ENCODE measurements around the gene LRRFIP2. TPM values are rescaled to one million over a fixed set of nuclear protein-coding genes. Genes with fewer than 3 reads are reported as not detected.

The LRRFIP2 gene
- total RNA-seq, 1 donor from 2014 or later = 36.7 TPM

DNA sequence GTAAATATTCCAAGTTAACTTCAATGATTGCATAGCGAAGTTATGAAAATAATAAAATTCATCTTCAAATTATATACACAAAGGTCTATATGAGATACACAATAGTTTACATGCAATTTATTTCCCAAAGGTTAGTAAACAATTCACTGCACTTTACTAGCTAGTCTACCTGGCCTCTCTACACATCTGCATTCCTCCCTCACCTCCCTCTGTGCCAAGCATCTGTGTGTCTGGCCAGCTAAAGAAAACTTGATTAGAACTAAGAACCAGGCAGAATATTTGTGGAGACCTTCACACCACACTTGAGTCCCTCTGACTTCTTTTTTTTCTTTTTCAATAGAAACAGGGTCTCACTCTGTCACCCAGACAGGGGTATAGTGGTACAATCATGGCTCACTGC, 61.4 kb downstream of the LRRFIP2 start:
- no peaks in the 10 kb centered on the region for H4K20me1 ChIP-seq (ENCODE audit: low read depth)
- no peaks in the 10 kb centered on the region for H3K9me3 ChIP-seq (ENCODE audit: low read depth)
- H3F3A ChIP-seq (ENCODE audit: low read depth) = no peaks in the 10 kb centered on the region
- H3K79me2 ChIP-seq (ENCODE audit: low read depth) = no peaks in the 10 kb centered on the region
- no peak overlapping the region for H3K9ac ChIP-seq
- no peak for DNase-seq (ENCODE audit: low spot score)
- H2AFZ ChIP-seq (replicated peaks) = no peak overlapping the region
- H3K36me3 Mint-ChIP-seq = peaks cover 5% of the 10 kb centered on the region
- H3K4me1 Mint-ChIP-seq = no peaks in the 10 kb centered on the region
- no peaks in the 10 kb centered on the region for H3K27me3 Mint-ChIP-seq (ENCODE audit: insufficient read depth, low read depth)
- H3K27me3 ChIP-seq = no peaks in the 10 kb centered on the region
- H3K4me2 ChIP-seq = no peak overlapping the region
- no peak overlapping the region for H3K4me3 ChIP-seq
- no peak for TF ChIP-seq EZH2 (IDR thresholded peaks at IDR 0.05)
- TF ChIP-seq EZH2phosphoT487 (IDR thresholded peaks at IDR 0.05) = no peak
- TF ChIP-seq, protein P1, sequence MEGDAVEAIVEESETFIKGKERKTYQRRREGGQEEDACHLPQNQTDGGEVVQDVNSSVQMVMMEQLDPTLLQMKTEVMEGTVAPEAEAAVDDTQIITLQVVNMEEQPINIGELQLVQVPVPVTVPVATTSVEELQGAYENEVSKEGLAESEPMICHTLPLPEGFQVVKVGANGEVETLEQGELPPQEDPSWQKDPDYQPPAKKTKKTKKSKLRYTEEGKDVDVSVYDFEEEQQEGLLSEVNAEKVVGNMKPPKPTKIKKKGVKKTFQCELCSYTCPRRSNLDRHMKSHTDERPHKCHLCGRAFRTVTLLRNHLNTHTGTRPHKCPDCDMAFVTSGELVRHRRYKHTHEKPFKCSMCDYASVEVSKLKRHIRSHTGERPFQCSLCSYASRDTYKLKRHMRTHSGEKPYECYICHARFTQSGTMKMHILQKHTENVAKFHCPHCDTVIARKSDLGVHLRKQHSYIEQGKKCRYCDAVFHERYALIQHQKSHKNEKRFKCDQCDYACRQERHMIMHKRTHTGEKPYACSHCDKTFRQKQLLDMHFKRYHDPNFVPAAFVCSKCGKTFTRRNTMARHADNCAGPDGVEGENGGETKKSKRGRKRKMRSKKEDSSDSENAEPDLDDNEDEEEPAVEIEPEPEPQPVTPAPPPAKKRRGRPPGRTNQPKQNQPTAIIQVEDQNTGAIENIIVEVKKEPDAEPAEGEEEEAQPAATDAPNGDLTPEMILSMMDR (IDR thresholded peaks at IDR 0.05) = no peak
- H3K9me3 Mint-ChIP-seq = no peaks in the 10 kb centered on the region
- H3K36me3 ChIP-seq = no peaks in the 10 kb centered on the region
- H3K27ac Mint-ChIP-seq = no peak overlapping the region
- no peak overlapping the region for H3K27ac ChIP-seq
- H3K4me1 ChIP-seq = no peaks in the 10 kb centered on the region
- no peak overlapping the region for H3K4me3 Mint-ChIP-seq

DNA sequence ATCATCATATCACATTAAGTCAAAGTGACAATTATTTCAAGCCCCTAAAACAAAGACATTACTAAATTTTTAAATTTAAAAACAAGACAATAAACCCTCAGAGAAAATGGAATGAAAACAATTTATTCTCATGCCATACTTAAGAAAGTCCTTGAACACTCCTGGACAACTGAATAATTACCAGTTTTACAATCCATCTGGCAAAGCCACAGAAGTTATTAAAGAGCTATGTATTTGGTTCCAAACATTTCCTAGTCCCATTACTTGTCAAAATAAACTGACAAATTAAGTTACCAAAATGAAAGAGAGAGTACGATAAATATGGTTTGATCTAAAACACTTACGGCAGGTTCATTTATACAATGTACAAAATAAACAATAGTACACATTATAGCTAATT, 63.2 kb downstream of the LRRFIP2 start:
- DNase-seq (ENCODE audit: low spot score) = no peak
- no peaks in the 10 kb centered on the region for H3F3A ChIP-seq (ENCODE audit: low read depth)
- peaks cover 5% of the 10 kb centered on the region for H3K36me3 Mint-ChIP-seq
- H3K4me1 Mint-ChIP-seq = no peaks in the 10 kb centered on the region
- no peak overlapping the region for H2AFZ ChIP-seq (replicated peaks)
- no peaks in the 10 kb centered on the region for H3K27me3 Mint-ChIP-seq (ENCODE audit: insufficient read depth, low read depth)
- H3K36me3 ChIP-seq = no peaks in the 10 kb centered on the region
- no peak overlapping the region for H3K9ac ChIP-seq
- H3K27ac Mint-ChIP-seq = no peak overlapping the region
- H3K4me3 Mint-ChIP-seq = no peak overlapping the region
- H3K27me3 ChIP-seq = no peaks in the 10 kb centered on the region
- no peaks in the 10 kb centered on the region for H3K4me1 ChIP-seq
- no peaks in the 10 kb centered on the region for H3K79me2 ChIP-seq (ENCODE audit: low read depth)
- H3K4me2 ChIP-seq = no peak overlapping the region
- H3K27ac ChIP-seq = no peak overlapping the region
- no peaks in the 10 kb centered on the region for H3K9me3 ChIP-seq (ENCODE audit: low read depth)
- no peak overlapping the region for H3K4me3 ChIP-seq
- no peaks in the 10 kb centered on the region for H3K9me3 Mint-ChIP-seq
- TF ChIP-seq EZH2phosphoT487 (IDR thresholded peaks at IDR 0.05) (no peak), EZH2 (IDR thresholded peaks at IDR 0.05) (no peak)
- TF ChIP-seq, protein P1 (IDR thresholded peaks at IDR 0.05) = no peak
- H4K20me1 ChIP-seq (ENCODE audit: low read depth) = no peaks in the 10 kb centered on the region

DNA sequence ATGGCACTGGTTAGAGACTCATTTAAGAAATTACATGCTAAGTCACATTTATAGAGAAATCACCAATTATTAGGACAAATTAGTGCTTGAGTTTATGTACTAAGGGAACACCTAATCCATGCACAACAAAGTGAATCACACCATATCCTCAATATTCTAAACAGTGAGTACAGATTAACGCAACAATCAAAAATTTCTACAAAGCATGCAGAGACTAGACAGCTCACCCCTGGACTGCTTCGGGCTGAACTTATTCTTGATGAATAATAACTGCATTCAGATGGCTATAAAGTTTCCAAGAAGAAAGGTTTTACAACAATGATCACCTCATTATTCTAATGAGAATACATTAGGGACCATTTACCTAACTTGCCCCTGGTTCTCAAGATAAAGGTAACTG, 66.5 kb downstream of the LRRFIP2 start:
- DNase-seq (ENCODE audit: low spot score) = no peak
- Mint-ChIP-seq H3K36me3 (no peaks in the 10 kb centered on the region), H3K27me3 (ENCODE audit: insufficient read depth, low read depth) (no peaks in the 10 kb centered on the region), H3K27ac (no peak overlapping the region), H3K9me3 (no peaks in the 10 kb centered on the region), H3K4me1 (no peaks in the 10 kb centered on the region), H3K4me3 (no peak overlapping the region)
- H3K36me3 ChIP-seq = no peaks in the 10 kb centered on the region
- H3K27ac ChIP-seq = no peak overlapping the region
- H3K4me2 ChIP-seq = no peak overlapping the region
- no peak overlapping the region for H3K4me3 ChIP-seq
- no peaks in the 10 kb centered on the region for H4K20me1 ChIP-seq (ENCODE audit: low read depth)
- no peaks in the 10 kb centered on the region for H3K27me3 ChIP-seq
- no peaks in the 10 kb centered on the region for H3K79me2 ChIP-seq (ENCODE audit: low read depth)
- H2AFZ ChIP-seq (replicated peaks) = no peak overlapping the region
- no peaks in the 10 kb centered on the region for H3K4me1 ChIP-seq
- TF ChIP-seq EZH2phosphoT487 (IDR thresholded peaks at IDR 0.05) (no peak), EZH2 (IDR thresholded peaks at IDR 0.05) (no peak)
- TF ChIP-seq, protein P1 (IDR thresholded peaks at IDR 0.05) = no peak
- no peaks in the 10 kb centered on the region for H3F3A ChIP-seq (ENCODE audit: low read depth)
- H3K9ac ChIP-seq = no peak overlapping the region
- no peaks in the 10 kb centered on the region for H3K9me3 ChIP-seq (ENCODE audit: low read depth)
